ENCODE data around the gene TMCC2. TPM values are rescaled to one million over a fixed set of nuclear protein-coding genes. Genes with fewer than 3 reads are reported as not detected.
A peak's percentile ranks its signal among the peaks of the same experiment; 100 is the strongest.

TMCC2 gene
- total and polyA plus RNA-seq, 11 donors = 0.97 to 5.1 (median 2.0) TPM

- DNase-seq (peak; percentile 49 to 81 (median 70)), ATAC-seq (peak; percentile 62 to 77 (median 64))
- H3K4me1 ChIP-seq = peaks cover 8 to 83% (median 37%) of the 10 kb centered on the region in 12 donors
- peaks cover 0 to 31% (median 0%) of the 10 kb centered on the region in 9 donors for H3K36me3 ChIP-seq
- no peaks in the 10 kb centered on the region for H3K9me3 ChIP-seq
- intact Hi-C loops (cut with DNase I) = no loop called here
- TF ChIP-seq POLR2A (IDR thresholded peaks at IDR 0.05) = no peak
- TF ChIP-seq CTCF (IDR thresholded peaks at IDR 0.05) = no peak
- H3K4me3 ChIP-seq = peak overlapping the region in 9 of 12 donors; percentile 8 to 42 (median 20)
- H3K27ac ChIP-seq = peak overlapping the region in 11 of 12 donors; percentile 39 to 95 (median 72)
- H3K27me3 ChIP-seq = no peaks in the 10 kb centered on the region
- WGBS, 4 donors = 29 to 40% (median 33%) methylated on average over 20 to 21 of the region's 21 CpGs
Observed at GRCh38 chr1:205313563-205314308, 86.0 kb downstream of the TMCC2 start.

- intact Hi-C loops (cut with DNase I) = no loop called here
- Histone ChIP-seq H3K27me3 (no peaks in the 10 kb centered on the region), H3K36me3 (peaks cover 0 to 17% (median 0%) of the 10 kb centered on the region in 9 donors), H3K4me1 (peaks cover 8 to 97% (median 44%) of the 10 kb centered on the region in 12 donors), H3K9me3 (no peaks in the 10 kb centered on the region), H3K27ac (peak overlapping the region in 1 of 12 donors; percentile 95), H3K4me3 (no peak overlapping the region)
- DNase-seq = no peak
- ATAC-seq = no peak
- WGBS, 4 donors = 87 to 91% (median 90%) methylated on average over 4 to 5 of the region's 5 CpGs
- TF ChIP-seq POLR2A (IDR thresholded peaks at IDR 0.05) (no peak), CTCF (IDR thresholded peaks at IDR 0.05) (no peak)
Observed at GRCh38 chr1:205315008-205315618, 87.4 kb downstream of the TMCC2 start.

- H3K4me1 ChIP-seq = peaks cover 12 to 98% (median 50%) of the 10 kb centered on the region in 12 donors
- peaks cover 0 to 7% (median 0%) of the 10 kb centered on the region in 9 donors for H3K36me3 ChIP-seq
- H3K4me3 ChIP-seq = no peak overlapping the region
- TF ChIP-seq CTCF (IDR thresholded peaks at IDR 0.05) (no peak), POLR2A (IDR thresholded peaks at IDR 0.05) (no peak)
- H3K27ac ChIP-seq = peak overlapping the region in 6 of 12 donors; percentile 10 to 51 (median 36)
- WGBS, 4 donors = 27 to 38% (median 28%) methylated on average over 2 of the region's 2 CpGs
- no peaks in the 10 kb centered on the region for H3K27me3 ChIP-seq
- ATAC-seq (peak in 2 of 4 donors; percentile 22 to 46), DNase-seq (no peak)
- intact Hi-C loops (cut with DNase I) = no loop called here
- no peaks in the 10 kb centered on the region for H3K9me3 ChIP-seq
Observed at GRCh38 chr1:205316161-205316566, 88.4 kb downstream of the TMCC2 start.

- H3K36me3 ChIP-seq = no peaks in the 10 kb centered on the region
- intact Hi-C loops (cut with DNase I) = no loop called here
- 19 to 39% (median 27%) methylated on average over 5 to 7 of the region's 7 CpGs for WGBS, 4 donors
- H3K9me3 ChIP-seq = no peaks in the 10 kb centered on the region
- ATAC-seq = peak; percentile 50 to 60 (median 58)
- peak overlapping the region in 5 of 12 donors; percentile 2 to 51 (median 31) for H3K27ac ChIP-seq
- H3K4me3 ChIP-seq = no peak overlapping the region
- peak; percentile 71 to 91 (median 87) for DNase-seq
- TF ChIP-seq CTCF (IDR thresholded peaks at IDR 0.05) (no peak), POLR2A (IDR thresholded peaks at IDR 0.05) (no peak)
- no peaks in the 10 kb centered on the region for H3K27me3 ChIP-seq
- peaks cover 12 to 92% (median 50%) of the 10 kb centered on the region in 12 donors for H3K4me1 ChIP-seq
Observed at GRCh38 chr1:205317311-205317917, 89.7 kb downstream of the TMCC2 start.

Measured in heart left ventricle (tissue), 16 donors.